SK-N-SH (cell line): Measurements from ENCODE around the gene MLXIP.

Experiments used
- EP300 ChIP-seq, 2 experiments: IDR thresholded peaks; 2 replicates each; pipeline versions ENCODE4 v1.4.0 to v1.6.1; 2012; ENCODE audit warnings: borderline replicate concordance in 1 of 2, low read depth in 1 of 2, low read length in 1 of 2
- EZH2phosphoT487 ChIP-seq: fragments of 200-600 bp; sonication (generic); IDR thresholded peaks from 2 replicates; pipeline ENCODE4 v1.6.1; 2017; ENCODE audit warnings: low read depth, mixed run types, mild to moderate bottlenecking, antibody characterized with exemption, moderate library complexity, borderline replicate concordance
- FOXJ3 ChIP-seq: sonication (generic); formaldehyde crosslinking; IDR thresholded peaks from 2 replicates; pipeline ENCODE4 v1.5.1; 2020; ENCODE audit warnings: mild to moderate bottlenecking, missing genetic modification reagents
- FOXM1 ChIP-seq: IDR thresholded peaks from 2 replicates; pipeline ENCODE4 v1.4.0; 2012; ENCODE audit warnings: low read depth, mild to moderate bottlenecking
- JUND ChIP-seq: IDR thresholded peaks from 2 replicates; pipeline ENCODE4 v1.4.0; 2012
- SMC3 ChIP-seq: IDR thresholded peaks from 2 replicates; pipeline ENCODE4 v1.6.1; 2012; ENCODE audit warnings: low read depth, low read length, improper control_type of control experiment
- TF ChIP-seq, protein P1 (sequence below): IDR thresholded peaks from 2 replicates; pipeline ENCODE4 v1.4.0; 2012; ENCODE audit warnings: low read depth
- TF ChIP-seq, protein P2 (sequence below): IDR thresholded peaks from 2 replicates; pipeline ENCODE4; 2012
- TF ChIP-seq, protein P3 (sequence below): fragments of 200-600 bp; sonication (generic); IDR thresholded peaks from 2 replicates; pipeline ENCODE4 v1.6.1; 2017; ENCODE audit warnings: antibody characterized with exemption, mild to moderate bottlenecking, moderate library complexity

DNA sequence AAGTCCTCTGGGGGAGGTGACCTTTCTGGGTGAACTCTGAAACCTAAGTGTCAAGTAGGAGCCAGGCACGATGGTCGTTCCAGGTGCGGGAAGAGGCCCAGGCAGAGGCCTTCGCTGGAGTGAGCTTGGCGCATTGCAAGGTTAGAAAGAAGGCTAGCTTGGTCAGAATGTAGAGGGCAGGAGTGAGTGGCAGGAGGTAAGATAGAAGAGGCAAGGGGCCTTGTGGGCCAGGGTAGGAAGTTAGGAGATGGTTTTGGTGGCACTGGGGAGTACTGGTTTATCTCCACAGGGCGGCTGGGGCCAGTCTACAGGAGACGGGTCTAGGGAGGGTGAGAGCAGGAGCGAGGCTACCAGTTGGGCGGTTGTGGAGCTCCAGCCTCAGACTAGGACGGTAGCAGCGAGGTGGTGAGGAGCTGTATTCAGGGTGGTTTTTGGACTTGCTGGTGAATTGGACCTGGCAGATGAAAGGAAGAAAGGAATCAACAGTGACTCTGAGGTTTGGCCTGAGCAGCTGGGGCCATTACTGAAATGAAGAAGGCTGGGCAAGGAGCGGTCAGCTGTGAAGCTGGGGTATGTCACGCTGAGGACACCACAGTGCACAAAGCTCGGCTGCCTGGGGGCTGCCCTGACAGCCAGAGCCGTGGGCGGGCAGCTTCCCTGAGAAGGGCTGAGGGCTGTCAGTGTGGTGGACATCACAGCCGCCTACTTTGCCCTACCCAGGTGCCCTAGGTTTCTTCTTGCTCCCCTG lies 9.0 kb downstream of the MLXIP start:
- TF ChIP-seq FOXM1 (no peak), EZH2phosphoT487 (no peak), EP300 (IDR thresholded peaks at IDR 0.05; ENCODE audit: borderline replicate concordance in 1 of 2, low read depth in 1 of 2, low read length in 1 of 2) (no peak), SMC3 (no peak), FOXJ3 (CRISPR knock-in tag) (no peak), JUND (no peak)
- TF ChIP-seq, protein P1, sequence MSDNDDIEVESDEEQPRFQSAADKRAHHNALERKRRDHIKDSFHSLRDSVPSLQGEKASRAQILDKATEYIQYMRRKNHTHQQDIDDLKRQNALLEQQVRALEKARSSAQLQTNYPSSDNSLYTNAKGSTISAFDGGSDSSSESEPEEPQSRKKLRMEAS = no peak
- TF ChIP-seq, protein P2, sequence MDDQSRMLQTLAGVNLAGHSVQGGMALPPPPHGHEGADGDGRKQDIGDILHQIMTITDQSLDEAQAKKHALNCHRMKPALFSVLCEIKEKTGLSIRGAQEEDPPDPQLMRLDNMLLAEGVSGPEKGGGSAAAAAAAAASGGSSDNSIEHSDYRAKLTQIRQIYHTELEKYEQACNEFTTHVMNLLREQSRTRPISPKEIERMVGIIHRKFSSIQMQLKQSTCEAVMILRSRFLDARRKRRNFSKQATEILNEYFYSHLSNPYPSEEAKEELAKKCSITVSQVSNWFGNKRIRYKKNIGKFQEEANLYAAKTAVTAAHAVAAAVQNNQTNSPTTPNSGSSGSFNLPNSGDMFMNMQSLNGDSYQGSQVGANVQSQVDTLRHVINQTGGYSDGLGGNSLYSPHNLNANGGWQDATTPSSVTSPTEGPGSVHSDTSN = no peak
- TF ChIP-seq, protein P3, sequence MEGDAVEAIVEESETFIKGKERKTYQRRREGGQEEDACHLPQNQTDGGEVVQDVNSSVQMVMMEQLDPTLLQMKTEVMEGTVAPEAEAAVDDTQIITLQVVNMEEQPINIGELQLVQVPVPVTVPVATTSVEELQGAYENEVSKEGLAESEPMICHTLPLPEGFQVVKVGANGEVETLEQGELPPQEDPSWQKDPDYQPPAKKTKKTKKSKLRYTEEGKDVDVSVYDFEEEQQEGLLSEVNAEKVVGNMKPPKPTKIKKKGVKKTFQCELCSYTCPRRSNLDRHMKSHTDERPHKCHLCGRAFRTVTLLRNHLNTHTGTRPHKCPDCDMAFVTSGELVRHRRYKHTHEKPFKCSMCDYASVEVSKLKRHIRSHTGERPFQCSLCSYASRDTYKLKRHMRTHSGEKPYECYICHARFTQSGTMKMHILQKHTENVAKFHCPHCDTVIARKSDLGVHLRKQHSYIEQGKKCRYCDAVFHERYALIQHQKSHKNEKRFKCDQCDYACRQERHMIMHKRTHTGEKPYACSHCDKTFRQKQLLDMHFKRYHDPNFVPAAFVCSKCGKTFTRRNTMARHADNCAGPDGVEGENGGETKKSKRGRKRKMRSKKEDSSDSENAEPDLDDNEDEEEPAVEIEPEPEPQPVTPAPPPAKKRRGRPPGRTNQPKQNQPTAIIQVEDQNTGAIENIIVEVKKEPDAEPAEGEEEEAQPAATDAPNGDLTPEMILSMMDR = no peak
